OCI-LY7 (cell line): ENCODE measurements around the gene KLHL8. TPM values are rescaled to one million over a fixed set of nuclear protein-coding genes. Genes with fewer than 3 reads are reported as not detected.

Source experiments
- BruUV-seq: library from RNA; stranded (reverse); fragments of 400-500 nt; replicated peaks from 2 replicates; lab custom pipeline; 2021; lab: Mats Ljungman, UMichigan
- CTCF ChIA-PET: fragments of 300-600 bp; sonication (Branson Sonifier 250); formaldehyde crosslinking; loops from one replicate; lab custom pipeline; 2022; ENCODE audit warnings: antibody characterized with exemption; ENCODE audit not compliant: unreplicated experiment; lab: Charles Lee
- POLR2A ChIA-PET: fragments of 300-600 bp; sonication (Branson Sonifier 250); formaldehyde crosslinking; loops from one replicate; lab custom pipeline; 2022; ENCODE audit warnings: antibody characterized with exemption; lab: Charles Lee
- DNase-seq: peaks from one replicate; pipeline ENCODE4 v3.0.0-alpha.2; 2015; ENCODE audit warnings: low spot score
- H2AFZ ChIP-seq: fragments of 200-600 bp; sonication (generic), shearing (Covaris generic); 2 replicates; pipeline ENCODE4 v1.6.1; 2014; ENCODE audit warnings: mild to moderate bottlenecking, antibody characterized with exemption, low read length, moderate library complexity
- H3K27ac ChIP-seq: fragments of 200-600 bp; sonication (generic); 2 replicates; pipeline ENCODE4 v1.5.1; 2014; ENCODE audit warnings: mixed run types, low read depth, mild to moderate bottlenecking, moderate library complexity, low read length, inconsistent platforms; ENCODE audit not compliant: poor library complexity, severe bottlenecking
- H3K36me3 ChIP-seq: fragments of 200-600 bp; sonication (generic); 2 replicates; pipeline ENCODE4 v1.6.1; 2014; ENCODE audit warnings: mild to moderate bottlenecking, antibody characterized with exemption, low read length, moderate library complexity, mixed read lengths; ENCODE audit not compliant: insufficient read depth
- H3K4me1 ChIP-seq: fragments of 200-600 bp; sonication (generic); 2 replicates; pipeline ENCODE4 v1.5.1; 2014; ENCODE audit warnings: mild to moderate bottlenecking, low read length; ENCODE audit not compliant: insufficient read depth, poor library complexity, severe bottlenecking
- H3K4me2 ChIP-seq: fragments of 200-600 bp; sonication (generic); 2 replicates; pipeline ENCODE4 v1.6.1; 2014; ENCODE audit warnings: mild to moderate bottlenecking, low read length
- H3K4me3 ChIP-seq: fragments of 200-600 bp; sonication (generic); 2 replicates; pipeline ENCODE4 v1.5.1; 2014; ENCODE audit warnings: mild to moderate bottlenecking, low read depth, low read length; ENCODE audit not compliant: poor library complexity, severe bottlenecking
- H3K79me2 ChIP-seq: fragments of 200-600 bp; sonication (generic); 2 replicates; pipeline ENCODE4 v1.6.1; 2016; ENCODE audit warnings: low read depth, mild to moderate bottlenecking, low read length, moderate library complexity, mixed read lengths; ENCODE audit not compliant: insufficient read depth
- H3K9me2 ChIP-seq: fragments of 200-600 bp; sonication (generic); 2 replicates; pipeline ENCODE4 v1.6.1; 2016; ENCODE audit warnings: mild to moderate bottlenecking, low read length, mixed read lengths; ENCODE audit not compliant: insufficient read depth
- H3K9me3 ChIP-seq: fragments of 200-600 bp; sonication (generic); 2 replicates; pipeline ENCODE4 v1.6.1; 2014; ENCODE audit warnings: mild to moderate bottlenecking, mixed run types, low read length, mixed read lengths
- H4K20me1 ChIP-seq: fragments of 200-600 bp; sonication (generic); 2 replicates; pipeline ENCODE4 v1.6.1; 2014; ENCODE audit warnings: mild to moderate bottlenecking, antibody characterized with exemption, low read length, moderate library complexity, mixed read lengths; ENCODE audit not compliant: insufficient read depth
- EZH2phosphoT487 ChIP-seq: fragments of 200-600 bp; sonication (generic); IDR thresholded peaks from 2 replicates; pipeline ENCODE4 v1.6.1; 2018; ENCODE audit warnings: low read depth, borderline replicate concordance, mild to moderate bottlenecking, mixed run types, antibody characterized with exemption, low read length, moderate library complexity, mixed read lengths
- intact Hi-C: fragments of 100-400 bp; cut with micrococcal nuclease; formaldehyde crosslinking; loops from one replicate; pipeline ENCODE4 v1.10.0; 2022; ENCODE audit not compliant: unreplicated experiment
- total RNA-seq, 2 experiments: library from RNA; depleted of rRNA in 1 of 2; stranded (reverse); fragments of >200 nt in 1 of 2; shearing (Covaris generic) in 1 of 2; gene quantifications; 2 replicates each; pipeline ENCODE4 v1.2.3, GENCODE V29; 2014 to 2022
- TF ChIP-seq, protein P1 (sequence below): fragments of 200-600 bp; sonication (generic); conservative IDR thresholded peaks from 2 replicates; pipeline ENCODE4 v1.5.1; 2014; ENCODE audit warnings: mild to moderate bottlenecking, antibody characterized with exemption, low read length, moderate library complexity, mixed read lengths

KLHL8 gene
- total RNA-seq, 2 experiments from 2014 or later, result 9.0 to 23.4 TPM

DNA sequence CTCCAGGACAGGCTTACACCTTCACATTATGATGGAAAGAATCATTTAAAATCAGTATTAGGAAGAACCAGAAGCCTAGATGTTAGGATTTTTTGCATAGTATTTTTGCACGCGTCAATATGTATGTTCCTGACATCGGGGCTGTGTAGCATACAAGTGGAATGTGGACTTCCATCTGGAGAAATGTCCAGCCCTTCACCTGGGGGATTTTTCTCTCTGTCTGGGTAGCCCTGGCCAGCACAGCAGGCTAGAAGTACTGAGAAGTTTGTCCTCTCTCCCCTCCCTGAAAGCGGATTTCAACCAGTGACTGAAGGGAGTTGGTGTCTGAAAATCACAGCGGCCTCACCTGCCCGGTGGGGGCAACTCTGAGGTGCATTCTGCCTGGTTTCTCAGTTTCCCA is 10.4 kb upstream of the KLHL8 start:
- Histone ChIP-seq H4K20me1 (no peaks in the 10 kb centered on the region), H3K36me3 (no peaks in the 10 kb centered on the region), H3K4me2 (no peak overlapping the region), H3K4me1 (no peaks in the 10 kb centered on the region), H3K4me3 (no peak overlapping the region), H3K9me3 (no peaks in the 10 kb centered on the region), H3K79me2 (no peaks in the 10 kb centered on the region), H3K27ac (no peak overlapping the region), H2AFZ (no peak overlapping the region), H3K9me2 (no peaks in the 10 kb centered on the region)
- DNase-seq, result no peak
- POLR2A ChIA-PET, result no interaction called here
- CTCF ChIA-PET, result no interaction called here
- TF ChIP-seq, protein P1, sequence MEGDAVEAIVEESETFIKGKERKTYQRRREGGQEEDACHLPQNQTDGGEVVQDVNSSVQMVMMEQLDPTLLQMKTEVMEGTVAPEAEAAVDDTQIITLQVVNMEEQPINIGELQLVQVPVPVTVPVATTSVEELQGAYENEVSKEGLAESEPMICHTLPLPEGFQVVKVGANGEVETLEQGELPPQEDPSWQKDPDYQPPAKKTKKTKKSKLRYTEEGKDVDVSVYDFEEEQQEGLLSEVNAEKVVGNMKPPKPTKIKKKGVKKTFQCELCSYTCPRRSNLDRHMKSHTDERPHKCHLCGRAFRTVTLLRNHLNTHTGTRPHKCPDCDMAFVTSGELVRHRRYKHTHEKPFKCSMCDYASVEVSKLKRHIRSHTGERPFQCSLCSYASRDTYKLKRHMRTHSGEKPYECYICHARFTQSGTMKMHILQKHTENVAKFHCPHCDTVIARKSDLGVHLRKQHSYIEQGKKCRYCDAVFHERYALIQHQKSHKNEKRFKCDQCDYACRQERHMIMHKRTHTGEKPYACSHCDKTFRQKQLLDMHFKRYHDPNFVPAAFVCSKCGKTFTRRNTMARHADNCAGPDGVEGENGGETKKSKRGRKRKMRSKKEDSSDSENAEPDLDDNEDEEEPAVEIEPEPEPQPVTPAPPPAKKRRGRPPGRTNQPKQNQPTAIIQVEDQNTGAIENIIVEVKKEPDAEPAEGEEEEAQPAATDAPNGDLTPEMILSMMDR, result no peak
- no peak for TF ChIP-seq EZH2phosphoT487
- no TSS peak for BruUV-seq
- intact Hi-C loops, result no loop called here

DNA sequence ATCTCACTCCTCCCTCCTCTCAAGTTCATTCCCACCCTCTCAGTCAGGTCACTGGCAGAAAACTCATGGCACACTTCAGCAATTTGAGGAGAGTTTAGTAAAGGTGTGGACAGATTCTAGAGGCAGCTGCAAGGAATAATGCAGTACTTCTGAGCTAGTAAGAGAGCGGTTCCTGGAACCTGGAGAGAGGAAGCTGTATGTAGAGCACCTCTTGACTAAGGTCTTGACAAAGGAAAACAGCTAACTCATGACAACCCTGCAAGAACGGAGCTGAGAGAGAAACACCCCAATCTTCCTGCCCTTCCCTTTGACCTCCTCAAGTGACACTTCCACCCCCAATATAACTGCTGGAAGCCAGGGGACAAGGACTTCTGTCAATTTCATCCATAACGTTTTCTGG is 9.6 kb upstream of the KLHL8 start:
- DNase-seq, result no peak
- no peaks in the 10 kb centered on the region for H3K36me3 ChIP-seq
- no peak overlapping the region for H3K27ac ChIP-seq
- H3K4me2 ChIP-seq, result no peak overlapping the region
- H3K79me2 ChIP-seq, result no peaks in the 10 kb centered on the region
- TF ChIP-seq, protein P1, result no peak
- no peak for TF ChIP-seq EZH2phosphoT487
- no peak overlapping the region for H3K4me3 ChIP-seq
- H4K20me1 ChIP-seq, result no peaks in the 10 kb centered on the region
- no peaks in the 10 kb centered on the region for H3K4me1 ChIP-seq
- intact Hi-C loops, result no loop called here
- no peaks in the 10 kb centered on the region for H3K9me2 ChIP-seq
- no peak overlapping the region for H2AFZ ChIP-seq
- ChIA-PET POLR2A (interaction anchor here (0.9 kb wide), 1 partner anchor 9 kb away, joined by 6 read pairs; the partner anchor contains the start of gene KLHL8), CTCF (no interaction called here)
- H3K9me3 ChIP-seq, result no peaks in the 10 kb centered on the region
- no TSS peak for BruUV-seq

DNA sequence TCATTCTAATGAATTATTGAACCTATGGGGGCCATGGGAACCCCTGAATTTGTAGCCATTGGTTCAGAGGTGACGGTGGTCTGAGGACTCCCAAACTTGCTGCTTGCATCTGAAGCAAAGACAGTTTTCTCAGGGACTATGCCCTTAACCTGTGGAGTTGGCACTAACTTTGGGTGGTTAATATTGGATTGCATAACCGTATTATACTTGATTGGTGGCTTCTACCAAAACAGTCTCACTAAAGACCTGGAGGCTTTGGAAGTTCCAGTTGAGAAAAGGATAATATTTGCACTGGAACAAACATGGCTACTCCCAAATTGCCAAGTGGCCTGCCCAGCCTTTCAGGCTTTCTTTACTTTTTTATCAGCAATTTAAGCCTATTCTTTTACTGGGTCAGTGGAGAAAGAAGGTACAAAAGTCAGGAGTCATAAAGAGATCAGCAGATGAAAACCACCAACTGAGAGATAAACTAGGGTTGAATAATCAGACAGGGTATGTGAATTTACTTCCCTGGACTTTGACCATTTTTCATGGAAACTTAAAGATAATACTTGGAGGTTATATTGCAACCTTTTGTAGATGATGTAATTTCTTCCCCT is 7.9 kb upstream of the KLHL8 start:
- no peaks in the 10 kb centered on the region for H3K36me3 ChIP-seq
- no peaks in the 10 kb centered on the region for H3K4me1 ChIP-seq
- H3K79me2 ChIP-seq, result no peaks in the 10 kb centered on the region
- TF ChIP-seq, protein P1, result no peak
- no peak for TF ChIP-seq EZH2phosphoT487
- no peak for DNase-seq
- no peak overlapping the region for H3K4me3 ChIP-seq
- no peak overlapping the region for H3K27ac ChIP-seq
- no peaks in the 10 kb centered on the region for H3K9me2 ChIP-seq
- CTCF ChIA-PET, result no interaction called here
- BruUV-seq, result no TSS peak
- H2AFZ ChIP-seq, result no peak overlapping the region
- H3K9me3 ChIP-seq, result no peaks in the 10 kb centered on the region
- no peak overlapping the region for H3K4me2 ChIP-seq
- intact Hi-C loops, result no loop called here
- H4K20me1 ChIP-seq, result no peaks in the 10 kb centered on the region
- POLR2A ChIA-PET, result interaction anchor here (0.6 to 1.2 kb wide), 2 partner anchors 41 to 389 kb away, joined by 4 read pairs; no protein-coding TSS in a partner anchor
